Stimulated activated CD4-positive, alpha-beta T cell treated with anti-CD3 and anti-CD28 coated beads, Interleukin-2, amount 100 ng/mL, for 48 hours (primary cell): Measurements from ENCODE around the gene SURF1.

Experiments used
- DNase-seq, 2 donors: peaks; one replicate each; pipeline ENCODE4 v3.0.0-alpha.2; 2020

SURF1 gene

GRCh38 chr9:133360400-133361393, 4.4 kb upstream of the SURF1 start:
- no peak for DNase-seq

GRCh38 chr9:133359399-133360175, 3.3 kb upstream of the SURF1 start:
- no peak for DNase-seq

- DNase-seq, result no peak
Measured at GRCh38 chr9:133357656-133358055, 1.4 kb upstream of the SURF1 start.

- no peak for DNase-seq
Measured at GRCh38 chr9:133355881-133356357, 368 bp downstream of the SURF1 start.

GRCh38 chr9:133354766-133355165, 1.5 kb downstream of the SURF1 start:
- no peak for DNase-seq

- no peak for DNase-seq
Measured at GRCh38 chr9:133353548-133353947, 2.7 kb downstream of the SURF1 start.

GRCh38 chr9:133352635-133353340, 3.5 kb downstream of the SURF1 start:
- DNase-seq, result no peak

GRCh38 chr9:133351908-133352634, 4.2 kb downstream of the SURF1 start:
- DNase-seq, result peak in 1 of 2 donors; percentile 51

GRCh38 chr9:133351526-133351907, 4.8 kb downstream of the SURF1 start:
- no peak for DNase-seq

- no peak for DNase-seq
Measured at GRCh38 chr9:133349965-133350616, 6.2 kb downstream of the SURF1 start.

- DNase-seq, result no peak
Measured at GRCh38 chr9:133348718-133349573, 7.3 kb downstream of the SURF1 start.

GRCh38 chr9:133347985-133348717, 8.1 kb downstream of the SURF1 start, which contains the start of the genes MED22 and RPL7A:
Gene MED22 (minus strand): TSS chr9:133348131. CDS start chr9:133346662, 1,469 bp downstream.
Gene RPL7A (plus strand): TSS chr9:133348218. CDS start chr9:133348244, 26 bp downstream.
- DNase-seq, result peak; percentile 87 to 89

- no peak for DNase-seq
Measured at GRCh38 chr9:133347515-133347984, 8.7 kb downstream of the SURF1 start.

GRCh38 chr9:133346021-133346785, 10.1 kb downstream of the SURF1 start:
- DNase-seq, result no peak

GRCh38 chr9:133345596-133345995, 10.7 kb downstream of the SURF1 start:
- DNase-seq, result no peak

GRCh38 chr9:133344979-133345378, 11.3 kb downstream of the SURF1 start:
- no peak for DNase-seq

- no peak for DNase-seq
Measured at GRCh38 chr9:133344071-133344470, 12.2 kb downstream of the SURF1 start.

- DNase-seq, result no peak
Measured at GRCh38 chr9:133342570-133342969, 13.7 kb downstream of the SURF1 start.

GRCh38 chr9:133342069-133342406, 14.2 kb downstream of the SURF1 start:
- no peak for DNase-seq
